ENCODE data around the gene POU4F1.

POU4F1 gene

GRCh38 chr13:78595495-78596398, 7.6 kb downstream of the POU4F1 start:
- no peak for TF ChIP-seq CTCF (IDR thresholded peaks at IDR 0.05; ENCODE audit: low read depth, low read length)
- peak overlapping the region; percentile 7; the same call in 1 of the 2 replicates for H3K4me3 ChIP-seq (ENCODE audit: low read depth, low read length)

GRCh38 chr13:78594456-78594975, 8.8 kb downstream of the POU4F1 start:
- TF ChIP-seq CTCF (IDR thresholded peaks at IDR 0.05; ENCODE audit: low read depth, low read length): no peak
- H3K4me3 ChIP-seq (ENCODE audit: low read depth, low read length): no peak overlapping the region

- no peak for TF ChIP-seq CTCF (IDR thresholded peaks at IDR 0.05; ENCODE audit: low read depth, low read length)
- H3K4me3 ChIP-seq (ENCODE audit: low read depth, low read length): no peak overlapping the region
Observed at GRCh38 chr13:78593652-78594455, 9.5 kb downstream of the POU4F1 start.

- TF ChIP-seq CTCF (IDR thresholded peaks at IDR 0.05; ENCODE audit: low read depth, low read length): no peak
Observed at GRCh38 chr13:78593129-78593528, 10.2 kb downstream of the POU4F1 start.

GRCh38 chr13:78592584-78592983, 10.8 kb downstream of the POU4F1 start:
- TF ChIP-seq CTCF (IDR thresholded peaks at IDR 0.05; ENCODE audit: low read depth, low read length): no peak
- no peak overlapping the region for H3K4me3 ChIP-seq (ENCODE audit: low read depth, low read length)

More at GRCh38 chr13:78593129-78593528, 10.2 kb downstream of the POU4F1 start:
- no peak overlapping the region for H3K4me3 ChIP-seq (ENCODE audit: low read depth, low read length)

GRCh38 chr13:78589206-78589605, 14.1 kb downstream of the POU4F1 start:
- TF ChIP-seq CTCF (IDR thresholded peaks at IDR 0.05; ENCODE audit: low read depth, low read length): no peak
- H3K4me3 ChIP-seq (ENCODE audit: low read depth, low read length): no peak overlapping the region
